Activated CD4-positive, alpha-beta T cell treated with anti-CD3 and anti-CD28 coated beads, Interleukin-2, amount 10 ng/mL, durations not matched to agents 24 days and 14 days (primary cell): ENCODE results near the gene MMP23B. TPM values are rescaled to one million over a fixed set of nuclear protein-coding genes. Genes with fewer than 3 reads are reported as not detected.
"Not testable (repeated sequence)": the region's sequence is repeated elsewhere in the genome, so short reads cannot be mapped to it uniquely, and the experiment has no call there.

ENCODE experiments used
- DNase-seq: peaks from one replicate; pipeline ENCODE4 v3.0.0; 2022
- H3K27ac Mint-ChIP-seq: one replicate; pipeline ENCODE4 v1.8.0; 2022; ENCODE audit warnings: mild to moderate bottlenecking, mixed read lengths
- H3K27me3 Mint-ChIP-seq: one replicate; pipeline ENCODE4 v1.8.0; 2022; ENCODE audit warnings: mixed read lengths
- H3K36me3 Mint-ChIP-seq: one replicate; pipeline ENCODE4 v1.8.0; 2022; ENCODE audit warnings: low read depth, mild to moderate bottlenecking, mixed read lengths
- H3K4me1 Mint-ChIP-seq: one replicate; pipeline ENCODE4 v1.8.0; 2021; ENCODE audit warnings: mixed read lengths
- H3K4me3 Mint-ChIP-seq: one replicate; pipeline ENCODE4 v1.8.0; 2022; ENCODE audit warnings: mild to moderate bottlenecking, moderate library complexity, mixed read lengths
- H3K9me3 Mint-ChIP-seq: one replicate; pipeline ENCODE4 v1.8.0; 2021; ENCODE audit warnings: mixed read lengths
- intact Hi-C: fragments of 100-400 bp; cut with micrococcal nuclease; formaldehyde crosslinking; loops from one replicate; pipeline ENCODE4 v1.15.1; 2023
- total RNA-seq: library from RNA; stranded (reverse); gene quantifications from 2 replicates; pipeline ENCODE4 v1.2.3, GENCODE V29; 2022

Gene MMP23B
- total RNA-seq, 1 donor from 2014 or later: 1.5 TPM

DNA sequence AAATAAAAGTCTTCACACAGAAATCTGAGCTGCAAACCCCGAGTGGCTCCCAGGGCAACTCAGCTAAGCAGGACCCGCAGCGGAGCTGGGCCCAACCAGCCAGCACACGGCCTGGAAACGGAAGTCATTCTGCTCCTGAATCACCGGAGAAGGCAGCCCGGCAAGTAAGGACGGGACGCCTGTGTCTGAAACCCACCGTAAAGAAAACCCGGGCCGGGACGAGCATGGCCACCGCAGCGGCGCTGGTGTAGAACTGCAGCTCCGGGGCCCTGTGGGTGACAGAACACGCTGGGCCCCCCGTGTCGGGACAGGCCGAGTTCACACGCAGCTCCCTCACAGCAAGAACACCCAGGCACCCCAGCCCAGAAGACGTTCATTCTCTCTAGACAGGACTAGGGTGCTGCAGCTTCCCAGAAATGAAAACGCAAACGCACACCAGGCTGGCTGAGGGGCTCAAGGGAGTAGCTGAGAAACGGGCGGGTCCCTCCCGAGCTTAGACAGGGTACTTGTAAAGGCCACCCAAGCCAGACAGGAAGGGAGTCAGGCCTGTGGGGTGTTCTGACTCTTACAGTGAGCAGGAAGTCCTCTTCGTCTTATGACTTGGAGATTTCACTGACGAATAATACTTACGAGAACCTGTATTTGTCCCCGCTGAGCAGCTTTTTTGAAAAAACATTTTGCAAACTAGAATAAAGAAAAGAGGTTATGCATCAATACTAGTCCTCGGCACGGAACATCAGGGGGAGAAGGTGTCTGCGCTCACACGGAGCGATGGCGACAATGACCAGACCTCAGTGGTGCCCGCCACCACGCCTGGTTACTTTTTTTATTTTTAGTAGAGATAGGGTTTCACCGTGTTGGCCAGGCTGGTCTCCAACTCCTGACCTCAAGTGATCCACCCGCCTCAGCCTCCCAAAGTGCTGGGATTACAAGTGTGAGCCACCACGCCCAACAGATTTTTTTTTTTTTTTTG lies 37.8 kb downstream of the MMP23B start:
- no peak for DNase-seq
- intact Hi-C loops: no loop called here
- Mint-ChIP-seq H3K27me3 (no peaks in the 10 kb centered on the region), H3K4me1 (peaks cover 4% of the 10 kb centered on the region), H3K36me3 (peaks cover 25% of the 10 kb centered on the region), H3K27ac (no peak overlapping the region), H3K9me3 (no peaks in the 10 kb centered on the region), H3K4me3 (no peak overlapping the region)

DNA sequence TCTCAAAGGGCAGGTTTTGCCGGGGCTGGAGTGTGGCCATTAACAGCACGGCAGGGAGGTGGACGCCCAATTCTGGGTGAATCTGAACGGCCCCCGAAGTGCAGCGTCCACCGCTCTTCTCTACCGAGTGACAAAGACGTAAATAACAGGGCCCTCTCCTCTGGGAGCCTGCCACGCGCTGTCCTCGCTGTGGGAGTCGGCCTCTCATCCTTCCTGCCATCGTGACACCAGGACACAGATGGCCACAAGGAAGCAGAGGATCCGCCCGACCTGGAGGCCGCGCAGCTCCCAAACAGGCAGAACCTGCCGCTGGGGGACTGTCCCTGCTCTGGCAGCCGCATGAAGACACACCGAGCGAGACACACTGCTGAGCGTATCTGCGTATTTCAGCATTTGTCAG lies 38.9 kb downstream of the MMP23B start:
- Mint-ChIP-seq H3K4me1 (peaks cover 4% of the 10 kb centered on the region), H3K4me3 (no peak overlapping the region)
- no peak for DNase-seq

DNA sequence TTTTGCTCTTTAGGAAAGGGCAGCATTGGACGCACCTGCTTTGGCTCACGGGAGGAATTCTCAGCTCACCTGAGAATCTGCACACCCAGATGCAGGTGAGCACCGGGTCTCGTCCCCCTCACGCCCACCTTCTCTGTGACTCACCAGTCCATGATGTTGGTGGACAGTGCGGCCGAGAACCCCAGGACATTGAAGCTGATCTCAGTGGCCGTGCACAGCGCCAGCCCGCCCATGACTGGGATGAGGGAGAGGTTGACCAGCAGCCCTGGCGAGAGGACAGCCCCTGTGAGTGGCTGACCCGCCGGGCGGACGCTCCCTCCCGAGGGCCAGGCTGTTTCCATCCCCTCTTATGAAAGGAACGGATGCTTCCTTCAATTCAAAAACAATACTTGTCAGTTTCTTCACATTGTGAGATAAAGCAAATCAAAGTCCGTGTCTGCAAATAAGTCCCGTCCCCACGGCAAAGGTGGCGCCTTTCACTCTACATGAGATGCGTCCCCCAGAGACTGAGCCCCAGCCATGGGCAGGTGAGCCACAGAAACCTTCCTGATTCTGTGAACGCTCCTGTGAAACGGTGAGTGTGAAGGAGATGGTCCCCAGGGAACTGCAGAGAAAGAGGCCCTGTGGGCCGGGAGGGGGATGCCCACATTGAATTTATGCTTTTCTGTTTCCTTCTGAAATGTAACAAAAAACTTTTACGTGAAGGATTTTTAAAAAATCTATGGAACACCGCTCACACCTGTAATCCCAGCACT lies 39.6 kb downstream of the MMP23B start:
- H3K4me1 Mint-ChIP-seq: peaks cover 4% of the 10 kb centered on the region
- no peak overlapping the region for H3K4me3 Mint-ChIP-seq
- intact Hi-C loops: no loop called here
- H3K9me3 Mint-ChIP-seq: no peaks in the 10 kb centered on the region
- H3K27ac Mint-ChIP-seq: no peak overlapping the region
- peaks cover 20% of the 10 kb centered on the region for H3K36me3 Mint-ChIP-seq
- DNase-seq: no peak
- H3K27me3 Mint-ChIP-seq: no peaks in the 10 kb centered on the region

More for the DNA sequence above, 38.9 kb downstream of the MMP23B start:
- H3K27ac Mint-ChIP-seq: no peak overlapping the region
- H3K27me3 Mint-ChIP-seq: no peaks in the 10 kb centered on the region
- H3K36me3 Mint-ChIP-seq: peaks cover 24% of the 10 kb centered on the region
- intact Hi-C loops: no loop called here
- H3K9me3 Mint-ChIP-seq: no peaks in the 10 kb centered on the region

DNA sequence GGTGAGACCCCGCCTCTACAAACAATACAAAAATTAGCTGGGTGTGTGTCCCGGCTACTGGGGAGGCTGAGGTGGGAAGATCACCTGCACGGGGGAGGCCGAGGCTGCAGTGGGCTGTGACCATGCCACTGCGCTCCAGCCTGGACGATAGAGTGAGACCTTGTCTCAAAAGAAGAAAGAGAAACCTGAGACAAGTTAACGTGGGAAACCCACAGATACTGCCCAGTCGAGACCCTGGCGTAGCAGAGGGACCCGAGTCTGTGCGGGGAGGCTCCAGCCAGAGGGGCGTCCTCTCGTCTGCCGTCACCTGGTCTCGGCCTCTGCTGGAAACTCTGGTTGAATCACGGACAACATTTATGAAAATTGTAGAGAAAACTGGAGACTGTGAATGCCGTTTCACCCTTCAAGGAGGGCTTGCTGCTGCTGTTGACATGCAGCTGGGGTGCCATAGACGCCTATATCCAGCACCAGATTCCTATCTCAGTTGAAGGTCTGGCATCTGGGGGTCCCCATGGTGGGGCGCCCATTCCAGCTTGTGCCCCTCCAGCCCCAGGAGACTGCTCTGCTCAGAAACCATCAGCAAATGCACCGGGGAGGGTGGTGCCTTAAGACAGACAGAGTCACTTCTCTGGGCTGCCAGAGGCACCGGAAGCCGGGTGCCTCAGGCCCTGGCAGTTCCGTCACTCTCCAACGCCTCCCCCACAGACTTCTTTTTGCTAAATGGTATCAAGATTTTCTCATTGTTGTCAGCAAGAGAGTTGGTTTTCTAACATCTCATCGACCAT lies 40.4 kb downstream of the MMP23B start:
- no peak overlapping the region for H3K27ac Mint-ChIP-seq
- peaks cover 19% of the 10 kb centered on the region for H3K36me3 Mint-ChIP-seq
- H3K27me3 Mint-ChIP-seq: no peaks in the 10 kb centered on the region
- peaks cover 4% of the 10 kb centered on the region for H3K4me1 Mint-ChIP-seq
- no peak overlapping the region for H3K4me3 Mint-ChIP-seq
- no peaks in the 10 kb centered on the region for H3K9me3 Mint-ChIP-seq
- intact Hi-C loops: no loop called here
- no peak for DNase-seq

DNA sequence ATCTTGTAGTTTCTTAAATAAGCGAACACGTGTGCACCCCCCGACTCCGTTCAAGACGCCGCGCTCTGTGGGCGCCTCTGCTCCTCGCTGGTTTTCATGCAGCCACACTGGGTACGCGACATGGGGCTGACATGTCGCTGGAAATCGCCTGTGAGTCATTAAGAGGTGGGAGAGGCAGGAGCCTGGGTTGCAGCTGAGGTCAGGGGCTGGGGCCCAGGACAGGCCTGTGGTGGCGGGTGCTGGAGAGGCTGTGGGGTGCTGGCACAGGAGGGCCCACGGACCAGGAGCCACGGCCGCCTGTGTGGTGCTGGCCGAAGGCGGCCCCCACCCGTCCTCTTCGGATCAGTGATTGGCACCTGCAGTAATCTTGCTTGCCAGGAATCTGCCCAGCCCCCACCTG lies 42.8 kb downstream of the MMP23B start:
- H3K27me3 Mint-ChIP-seq, H3K4me3 Mint-ChIP-seq, H3K9me3 Mint-ChIP-seq, intact Hi-C loops, DNase-seq, H3K27ac Mint-ChIP-seq: not testable (repeated sequence)
- H3K4me1 Mint-ChIP-seq: peaks cover 20% of the 10 kb centered on the region
- H3K36me3 Mint-ChIP-seq: peaks cover 17% of the 10 kb centered on the region

DNA sequence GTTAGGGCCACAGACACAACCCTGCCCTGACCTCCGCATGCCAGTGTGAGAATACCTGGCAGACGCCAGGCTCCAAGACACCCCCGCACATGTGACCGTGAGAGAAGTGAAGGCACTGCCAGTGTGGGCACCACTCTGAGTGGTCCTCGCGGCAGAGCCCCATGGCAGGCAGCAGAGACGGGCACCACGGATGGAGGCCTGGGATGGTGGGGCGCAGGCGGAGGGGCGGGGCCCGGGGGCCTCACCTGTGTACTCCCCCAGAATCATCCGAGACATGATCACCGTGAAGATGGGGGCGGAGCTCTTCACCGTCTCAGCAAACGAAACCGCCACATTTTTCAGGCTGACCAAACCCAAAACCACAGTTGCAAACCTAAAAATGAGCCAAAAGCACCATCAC lies 43.2 kb downstream of the MMP23B start:
- H3K27me3 Mint-ChIP-seq, DNase-seq, intact Hi-C loops, H3K27ac Mint-ChIP-seq, H3K9me3 Mint-ChIP-seq, H3K4me3 Mint-ChIP-seq: not testable (repeated sequence)
- peaks cover 16% of the 10 kb centered on the region for H3K36me3 Mint-ChIP-seq
- H3K4me1 Mint-ChIP-seq: peaks cover 20% of the 10 kb centered on the region

DNA sequence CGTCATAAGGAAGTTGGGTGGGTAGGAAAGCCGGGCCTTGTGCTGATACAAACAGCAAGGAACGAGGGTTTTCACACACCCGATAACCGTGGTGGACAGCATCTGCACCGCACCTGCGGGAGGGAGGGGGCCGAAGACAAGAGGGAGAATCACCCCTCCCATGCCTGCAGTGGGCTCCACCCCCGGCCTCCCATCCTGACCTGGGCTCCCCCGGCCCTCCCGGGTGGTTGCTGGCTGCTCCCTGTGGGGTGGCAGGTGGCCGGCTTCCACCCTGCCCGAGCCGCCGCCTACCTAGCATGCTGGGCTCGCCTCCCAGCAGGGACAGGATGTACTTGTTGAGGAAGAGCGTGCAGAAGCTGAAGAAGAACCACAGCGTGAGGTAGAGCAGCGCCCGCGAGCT lies 44.1 kb downstream of the MMP23B start:
- Mint-ChIP-seq H3K4me1 (peaks cover 20% of the 10 kb centered on the region), H3K36me3 (peaks cover 14% of the 10 kb centered on the region)
- H3K27ac Mint-ChIP-seq, H3K9me3 Mint-ChIP-seq, DNase-seq, H3K27me3 Mint-ChIP-seq, intact Hi-C loops, H3K4me3 Mint-ChIP-seq: not testable (repeated sequence)

DNA sequence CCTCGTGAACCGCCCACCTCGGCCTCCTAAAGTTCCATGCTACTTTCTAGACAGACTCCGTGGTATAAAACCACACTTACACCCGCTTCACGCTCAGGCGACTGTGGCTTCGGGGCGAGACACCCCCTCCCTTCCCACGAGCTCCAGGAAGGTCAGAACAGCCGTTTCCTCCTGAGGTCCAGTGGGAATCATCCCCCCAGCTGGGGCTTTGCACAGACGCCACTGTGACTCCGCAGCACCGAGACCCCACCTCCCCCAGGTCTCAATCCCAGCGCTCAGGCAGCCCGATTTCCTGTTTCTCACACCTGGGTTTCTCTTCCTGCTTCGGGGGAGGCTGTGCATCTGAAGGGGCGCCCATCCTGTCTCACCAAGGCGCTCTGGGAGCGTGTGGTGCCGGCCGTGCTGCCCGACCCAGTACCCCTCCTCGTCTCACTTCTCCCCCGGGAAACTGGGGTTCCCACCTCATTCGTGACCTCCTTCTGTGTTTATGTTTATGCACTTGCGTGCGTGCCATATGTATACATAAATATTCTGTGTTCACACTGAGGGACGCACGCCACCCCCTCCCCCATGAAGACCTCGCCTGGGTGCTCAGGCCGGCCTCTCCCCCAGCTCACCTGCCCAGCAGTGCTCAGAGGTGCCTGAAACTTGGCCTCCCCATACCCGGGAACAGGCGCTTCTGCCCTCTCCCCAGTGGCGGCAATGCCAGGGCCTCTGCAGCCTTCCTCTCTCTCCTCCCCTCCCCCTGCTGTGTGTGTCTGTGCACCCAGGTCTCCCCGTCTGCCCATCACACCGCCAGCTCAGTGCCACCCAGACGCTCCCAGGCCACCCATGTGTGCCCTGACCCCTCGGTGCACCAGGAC lies 46.0 kb downstream of the MMP23B start:
- Mint-ChIP-seq H3K4me1 (peaks cover 20% of the 10 kb centered on the region), H3K27ac (peak overlapping the region; percentile 88)

DNA sequence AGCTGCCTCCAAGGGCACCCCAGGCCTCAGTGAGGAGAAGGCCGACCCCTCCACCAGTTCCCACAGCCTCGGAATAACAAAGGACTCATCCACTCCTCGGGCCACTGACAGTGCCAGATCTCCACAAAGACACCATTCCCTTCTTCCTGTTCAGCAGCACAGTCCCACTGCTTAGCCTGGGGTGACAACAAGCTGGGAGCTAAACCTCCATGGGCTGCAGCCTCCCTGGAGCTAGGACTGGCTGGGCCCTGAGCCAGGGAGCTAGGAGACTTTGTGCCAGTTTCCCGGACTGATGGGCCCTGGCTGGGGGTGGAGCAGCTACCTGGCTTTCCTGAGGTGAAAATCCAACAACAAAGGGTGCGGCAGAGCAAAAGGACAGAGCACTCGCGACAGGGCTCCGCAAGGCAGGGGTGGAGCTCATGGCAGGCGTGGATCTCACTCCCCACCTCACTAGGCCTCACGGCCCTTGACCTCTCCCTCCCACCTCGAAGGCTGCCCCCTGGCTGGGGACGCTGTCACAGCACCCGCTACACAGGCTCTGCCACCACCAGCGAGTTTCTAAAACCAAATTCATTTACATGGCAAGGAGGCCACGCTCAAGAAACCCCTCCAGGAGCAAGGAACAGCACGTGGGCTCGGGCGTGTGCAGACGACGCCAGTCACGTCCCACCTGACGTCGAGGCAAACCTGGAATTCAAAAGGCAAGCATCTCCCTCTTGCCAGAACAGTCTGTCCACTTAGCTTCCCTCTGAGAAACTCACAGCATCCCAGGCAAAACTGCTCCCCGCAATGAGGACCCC lies 46.8 kb downstream of the MMP23B start:
- Mint-ChIP-seq H3K36me3 (peaks cover 11% of the 10 kb centered on the region), H3K27me3 (no peaks in the 10 kb centered on the region), H3K9me3 (no peaks in the 10 kb centered on the region), H3K4me3 (peak overlapping the region; percentile 77), H3K4me1 (peaks cover 20% of the 10 kb centered on the region), H3K27ac (peak overlapping the region; percentile 88)
- intact Hi-C loops: no loop called here
- peak; percentile 86 for DNase-seq

More for the DNA sequence above, 46.0 kb downstream of the MMP23B start:
- intact Hi-C loops: no loop called here
- peak; percentile 83 for DNase-seq
- Mint-ChIP-seq H3K4me3 (peak overlapping the region; percentile 77), H3K9me3 (no peaks in the 10 kb centered on the region), H3K36me3 (peaks cover 9% of the 10 kb centered on the region), H3K27me3 (no peaks in the 10 kb centered on the region)

DNA sequence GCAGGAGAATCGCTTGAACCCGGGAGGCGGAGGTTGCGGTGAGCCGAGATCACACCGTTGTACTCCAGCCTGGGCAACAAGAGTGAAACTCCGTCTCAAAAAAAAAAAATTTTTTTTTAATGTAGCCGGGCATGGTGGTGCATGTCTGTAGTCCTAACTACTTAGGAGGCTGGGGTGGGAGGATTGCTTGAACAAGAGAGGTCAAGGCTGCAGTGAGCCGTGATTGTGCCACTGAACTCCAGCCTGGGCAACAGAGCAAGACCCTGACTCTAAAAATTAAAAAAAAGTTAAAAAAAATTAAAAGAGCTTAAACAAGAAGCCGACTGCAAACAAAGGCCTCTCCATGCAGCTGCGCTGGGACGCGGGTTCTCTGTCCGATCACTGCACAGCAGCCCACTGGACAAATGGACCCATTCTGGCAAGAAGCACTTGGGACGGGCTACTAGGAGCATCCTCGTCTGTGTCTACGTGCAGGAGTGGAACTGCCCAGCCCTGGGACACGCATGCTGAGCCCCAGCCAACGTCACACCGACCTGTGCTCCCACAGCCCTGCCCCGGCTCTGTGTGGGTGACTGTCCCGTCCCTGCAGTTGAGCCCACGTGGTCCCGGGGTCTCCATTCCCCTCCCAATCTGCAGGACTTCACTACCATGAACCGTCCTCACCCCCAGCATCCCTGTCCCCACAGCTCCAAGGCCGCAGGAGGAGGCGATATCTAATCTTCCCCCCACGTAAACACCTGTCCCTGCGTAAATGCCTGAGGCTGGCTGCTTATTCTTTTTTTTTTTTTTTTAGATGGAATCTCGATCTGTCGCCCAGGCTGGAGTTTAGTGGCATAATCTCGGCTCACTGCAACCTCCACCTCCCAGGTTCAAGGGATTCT lies 48.3 kb downstream of the MMP23B start:
- DNase-seq: no peak
- intact Hi-C loops: no loop called here
- H3K27ac Mint-ChIP-seq: no peak overlapping the region
- H3K9me3 Mint-ChIP-seq: no peaks in the 10 kb centered on the region
- H3K4me1 Mint-ChIP-seq: peaks cover 18% of the 10 kb centered on the region
- H3K4me3 Mint-ChIP-seq: no peak overlapping the region
- no peaks in the 10 kb centered on the region for H3K27me3 Mint-ChIP-seq
- peaks cover 11% of the 10 kb centered on the region for H3K36me3 Mint-ChIP-seq

DNA sequence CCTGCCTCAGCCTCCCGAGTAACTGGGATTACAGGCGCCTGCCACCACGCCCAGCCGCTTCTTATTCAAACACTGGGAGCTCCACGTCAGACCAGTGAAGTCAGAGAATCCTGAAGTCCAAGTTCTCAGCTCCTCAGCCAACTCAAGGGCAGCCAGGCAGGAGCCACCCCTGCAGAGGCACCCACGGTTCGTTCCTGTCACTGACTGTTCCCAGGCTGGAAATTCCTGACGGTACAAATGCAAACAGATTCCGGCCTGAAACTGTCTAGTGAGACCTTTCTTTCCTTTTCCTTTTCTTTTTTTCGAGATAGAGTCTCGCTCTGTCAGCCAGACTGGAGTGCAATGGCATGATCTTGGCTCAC lies 48.9 kb downstream of the MMP23B start:
- H3K36me3 Mint-ChIP-seq: peaks cover 14% of the 10 kb centered on the region
- DNase-seq: no peak
- no peak overlapping the region for H3K4me3 Mint-ChIP-seq
- H3K27ac Mint-ChIP-seq: no peak overlapping the region
- intact Hi-C loops: no loop called here
- H3K9me3 Mint-ChIP-seq: no peaks in the 10 kb centered on the region
- no peaks in the 10 kb centered on the region for H3K27me3 Mint-ChIP-seq
- peaks cover 20% of the 10 kb centered on the region for H3K4me1 Mint-ChIP-seq
